Vagina (tissue), 2 donors: ENCODE measurements around the gene KANK4.

ENCODE experiments used
- POLR2A ChIP-seq, 2 donors: fragments of 450-650 bp; IDR thresholded peaks; one replicate each; pipeline ENCODE4 v1.6.1; 2017; ENCODE audit warnings: antibody characterized with exemption in 2 of 2, mild to moderate bottlenecking in 2 of 2, moderate library complexity in 2 of 2
- TF ChIP-seq, protein P1 (sequence below), 3 experiments: fragments of 450-650 bp in 2 of 3; fragments of 200-600 bp in 1 of 3; sonication (generic) in 1 of 3; IDR thresholded peaks; one replicate each; pipeline ENCODE4 v1.5.1; 2017 to 2019; ENCODE audit warnings: antibody characterized with exemption in 3 of 3, mild to moderate bottlenecking in 2 of 3, moderate library complexity in 2 of 3

GRCh38 chr1:62337706-62338631 is 18.7 kb upstream of the KANK4 start:
- TF ChIP-seq, protein P1, sequence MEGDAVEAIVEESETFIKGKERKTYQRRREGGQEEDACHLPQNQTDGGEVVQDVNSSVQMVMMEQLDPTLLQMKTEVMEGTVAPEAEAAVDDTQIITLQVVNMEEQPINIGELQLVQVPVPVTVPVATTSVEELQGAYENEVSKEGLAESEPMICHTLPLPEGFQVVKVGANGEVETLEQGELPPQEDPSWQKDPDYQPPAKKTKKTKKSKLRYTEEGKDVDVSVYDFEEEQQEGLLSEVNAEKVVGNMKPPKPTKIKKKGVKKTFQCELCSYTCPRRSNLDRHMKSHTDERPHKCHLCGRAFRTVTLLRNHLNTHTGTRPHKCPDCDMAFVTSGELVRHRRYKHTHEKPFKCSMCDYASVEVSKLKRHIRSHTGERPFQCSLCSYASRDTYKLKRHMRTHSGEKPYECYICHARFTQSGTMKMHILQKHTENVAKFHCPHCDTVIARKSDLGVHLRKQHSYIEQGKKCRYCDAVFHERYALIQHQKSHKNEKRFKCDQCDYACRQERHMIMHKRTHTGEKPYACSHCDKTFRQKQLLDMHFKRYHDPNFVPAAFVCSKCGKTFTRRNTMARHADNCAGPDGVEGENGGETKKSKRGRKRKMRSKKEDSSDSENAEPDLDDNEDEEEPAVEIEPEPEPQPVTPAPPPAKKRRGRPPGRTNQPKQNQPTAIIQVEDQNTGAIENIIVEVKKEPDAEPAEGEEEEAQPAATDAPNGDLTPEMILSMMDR (IDR thresholded peaks at IDR 0.05) = no peak
- TF ChIP-seq POLR2A (IDR thresholded peaks at IDR 0.05) = no peak
